K562 (cell line): Measurements from ENCODE around the gene IGSF10. TPM values are rescaled to one million over a fixed set of nuclear protein-coding genes. Genes with fewer than 3 reads are reported as not detected.
A peak's percentile ranks its signal among the peaks of the same experiment; 100 is the strongest.

Source experiments
- ATAC-seq: fragments of 200-7000 bp; cut with Tn5 transposase; 3 replicates; pipeline ENCODE4 v1.9.1; 2020; ENCODE audit warnings: moderate library complexity
- Bru-seq: library from RNA; stranded (reverse); fragments of 400-500 nt; gene quantifications from one replicate; lab custom pipeline; 2021; lab: Mats Ljungman, UMichigan
- BruChase-seq, 2 experiments: library from RNA; stranded (reverse); fragments of 400-500 nt; gene quantifications; one replicate each; lab custom pipeline; 2021; lab: Mats Ljungman, UMichigan
- BruUV-seq: library from RNA; stranded (reverse); fragments of 400-500 nt; replicated peaks from 2 replicates; lab custom pipeline; 2021; lab: Mats Ljungman, UMichigan
- CTCF ChIA-PET: fragments of 300-600 bp; formaldehyde crosslinking; extraction: SDS; loops from one replicate; lab custom pipeline; 2021; ENCODE audit warnings: low intra/inter-chr PET ratio; lab: Yijun Ruan, JAX
- POLR2A ChIA-PET: fragments of 300-600, 350-650 bp; sonication (Branson Sonifier 250); formaldehyde crosslinking; extraction: SDS; loops from one replicate; lab custom pipeline; 2021; ENCODE audit warnings: antibody characterized with exemption, inconsistent platforms; lab: Yijun Ruan, JAX
- DNase-seq, 4 experiments: peaks; one replicate each; pipeline versions ENCODE4 v3.0.0 to v3.0.0-alpha.2; 2011 to 2018; ENCODE audit warnings: low spot score in 3 of 4, mixed read lengths in 3 of 4; ENCODE audit errors: extremely low read depth in 1 of 4
- FAIRE-seq: peaks from 2 replicates; lab custom pipeline; 2011; peaks lifted over from hg19 to GRCh38; lab: Jason Lieb, UNC
- H2AFZ ChIP-seq: 2 replicates; pipeline ENCODE4 v1.6.0; 2011; ENCODE audit warnings: low read depth, low read length, control low read depth, inconsistent platforms
- H3K27ac ChIP-seq: fragments of 200-600 bp; 3 replicates; pipeline ENCODE4 v1.8.0; 2011; ENCODE audit warnings: low read depth, mild to moderate bottlenecking, control low read depth, inconsistent platforms, low read length, moderate library complexity, mixed read lengths; ENCODE audit errors: extremely low read depth
- H3K27me3 ChIP-seq, 2 experiments: fragments of 300-600 bp in 1 of 2; 2 replicates in 1 of 2; 3 replicates in 1 of 2; pipeline versions ENCODE4 v1.6.0 to v1.8.0; 2011; ENCODE audit warnings: inconsistent platforms in 2 of 2, low read length in 2 of 2, mild to moderate bottlenecking in 1 of 2, mixed read lengths in 1 of 2, moderate library complexity in 1 of 2; ENCODE audit not compliant: control insufficient read depth in 2 of 2, insufficient read depth in 2 of 2
- H3K36me3 ChIP-seq: fragments of 300-600 bp; 3 replicates; pipeline ENCODE4 v1.8.0; 2011; ENCODE audit warnings: mild to moderate bottlenecking, low read length, inconsistent platforms; ENCODE audit not compliant: control insufficient read depth, insufficient read depth
- H3K4me1 ChIP-seq, 2 experiments: fragments of 200-600 bp in 1 of 2; replicated peaks in 1 of 2; 2 replicates in 1 of 2; 3 replicates in 1 of 2; pipeline versions ENCODE4 v1.5.1 to v1.8.0; 2011; ENCODE audit warnings: inconsistent platforms in 2 of 2, low read length in 2 of 2, mild to moderate bottlenecking in 1 of 2, mixed read lengths in 1 of 2, moderate library complexity in 1 of 2; ENCODE audit not compliant: control insufficient read depth in 2 of 2, insufficient read depth in 2 of 2
- H3K4me2 ChIP-seq: 2 replicates; pipeline ENCODE4 v1.6.1; 2011; ENCODE audit warnings: low read length, control low read depth, inconsistent platforms, mixed read lengths; ENCODE audit not compliant: insufficient read depth
- H3K4me3 ChIP-seq: fragments of 200-600 bp; sonication (generic), shearing (Covaris generic); 2 replicates; pipeline ENCODE4 v1.5.1; 2016; ENCODE audit warnings: control low read depth, inconsistent platforms
- H3K79me2 ChIP-seq: fragments of 200-600 bp; 3 replicates; pipeline ENCODE4 v1.8.0; 2011; ENCODE audit warnings: low read length, inconsistent platforms; ENCODE audit not compliant: control insufficient read depth, insufficient read depth
- H3K9ac ChIP-seq, 2 experiments: 2 replicates each; pipeline versions ENCODE4 v1.6.0 to v1.6.1; 2011; ENCODE audit warnings: low read depth in 2 of 2, low read length in 2 of 2, control low read depth in 1 of 2, inconsistent platforms in 1 of 2, mild to moderate bottlenecking in 1 of 2, mixed read lengths in 1 of 2; ENCODE audit not compliant: insufficient read depth in 1 of 2
- H3K9me1 ChIP-seq: one replicate; pipeline ENCODE4 v1.6.0; 2011; ENCODE audit warnings: inconsistent platforms, mild to moderate bottlenecking, low read length, moderate library complexity; ENCODE audit not compliant: control insufficient read depth, insufficient read depth
- H3K9me3 ChIP-seq: replicated peaks from 2 replicates; pipeline ENCODE4 v1.5.1; 2011; ENCODE audit warnings: low read depth, low read length, inconsistent platforms; ENCODE audit not compliant: control insufficient read depth, insufficient read depth
- H4K20me1 ChIP-seq: replicated peaks from 2 replicates; pipeline ENCODE4 v1.6.1; 2011; ENCODE audit warnings: low read length, inconsistent platforms, mixed read lengths; ENCODE audit not compliant: control insufficient read depth, insufficient read depth
- ARID3A ChIP-seq: IDR thresholded peaks from 2 replicates; pipeline ENCODE4 v1.6.1; 2012; ENCODE audit warnings: low read depth, low read length, improper control_type of control experiment, borderline replicate concordance
- HMG20A ChIP-seq: fragments of 450-650 bp; formaldehyde crosslinking; conservative IDR thresholded peaks from 2 replicates; pipeline ENCODE4 v1.4.0; 2020; ENCODE audit warnings: mild to moderate bottlenecking, mixed read lengths
- PHTF2 ChIP-seq: fragments of 250-450 bp; sonication (Bioruptor Pico); IDR thresholded peaks from 2 replicates; pipeline ENCODE4 v1.5.0; 2021; ENCODE audit warnings: mild to moderate bottlenecking
- PREB ChIP-seq: sonication (generic); formaldehyde crosslinking; IDR thresholded peaks from 2 replicates; pipeline ENCODE4 v1.8.1; 2023; ENCODE audit warnings: mild to moderate bottlenecking, missing genetic modification reagents
- RAD51 ChIP-seq: fragments of 450-650 bp; IDR thresholded peaks from 2 replicates; pipeline ENCODE4 v1.7.1; 2016; ENCODE audit warnings: low read depth, mild to moderate bottlenecking, borderline replicate concordance
- SIN3A ChIP-seq, 2 experiments: fragments of 150-350 bp in 1 of 2; IDR thresholded peaks; 2 replicates each; pipeline ENCODE4 v1.6.1; 2011 to 2016; ENCODE audit warnings: borderline replicate concordance in 2 of 2, low read depth in 2 of 2, low read length in 2 of 2, mild to moderate bottlenecking in 2 of 2, moderate library complexity in 2 of 2; ENCODE audit not compliant: control insufficient read depth in 1 of 2
- ZBTB34 ChIP-seq: fragments of 250-450 bp; sonication (Bioruptor Pico); IDR thresholded peaks from 2 replicates; pipeline ENCODE4 v1.8.0; 2021; ENCODE audit warnings: mild to moderate bottlenecking, moderate library complexity
- ZC3H4 ChIP-seq: sonication (generic); formaldehyde crosslinking; IDR thresholded peaks from 2 replicates; pipeline ENCODE4 v1.9.0; 2021; ENCODE audit warnings: missing genetic modification reagents, borderline replicate concordance
- ZNF146 ChIP-seq: IDR thresholded peaks from one replicate; pipeline ENCODE4 v1.6.1; 2018; ENCODE audit warnings: missing compliant biosample characterization; ENCODE audit not compliant: unreplicated experiment
- ZNF668 ChIP-seq: fragments of 250-450 bp; sonication (Bioruptor Pico); IDR thresholded peaks from 2 replicates; pipeline ENCODE4 v1.8.0; 2022; ENCODE audit warnings: mild to moderate bottlenecking, inconsistent platforms
- WGBS: fragments of 100-300 bp; shearing (Covaris generic); methylation state at CpG from one replicate; pipeline ENCODE4 v1.1.6; 2016; ENCODE audit warnings: low coverage, mixed read lengths; ENCODE audit not compliant: insufficient coverage; ENCODE audit errors: missing lambda C conversion rate; 5-methylcytosine and 5-hydroxymethylcytosine counted together
- in situ Hi-C: fragments of 300-500 bp; cut with MboI; formaldehyde crosslinking; loops from 4 replicates; pipeline ENCODE4 v1.15.0; 2018; ENCODE audit warnings: inconsistent platforms, mixed read lengths
- intact Hi-C: fragments of 100-400 bp; cut with micrococcal nuclease; formaldehyde crosslinking; loops from 2 replicates; pipeline ENCODE4 v1.14.2; 2022
- long read RNA-seq, 3 experiments: library from polyadenylated mRNA in 2 of 3; library from RNA in 1 of 3; unstranded in 2 of 3; stranded (forward) in 1 of 3; transcript quantifications; one replicate each; pipeline ENCODE4 v2.0.0, GENCODE V29; 2019 to 2022
- polyA minus RNA-seq, 3 experiments: library from RNA; depleted of rRNA, polyadenylated mRNA; stranded (reverse); fragments of >200 nt; gene quantifications; 2 replicates each; pipeline ENCODE4 v1.2.3, GENCODE V29; 2011
- polyA plus RNA-seq, 8 experiments: library from polyadenylated mRNA; depleted of rRNA in 4 of 8; stranded (reverse) in 5 of 8; unstranded in 3 of 8; fragments of >200 nt; fragmentation: Nextera tagmentation in 2 of 8; fragmentation: Illumina TruSeq in 1 of 8; extraction: Ambion mirVana in 2 of 8; extraction: Trizol in 1 of 8; gene quantifications; 2 replicates each; pipeline versions ENCODE4 v1.2.1 to v1.2.3, GENCODE V29; 2011 to 2014; ENCODE audit warnings: inconsistent platforms in 1 of 8, missing spikeins in 1 of 8
- total RNA-seq, 7 experiments: library from RNA; depleted of rRNA in 6 of 7; stranded (reverse); fragments of >200 nt in 6 of 7; fragmentation: Illumina TruSeq in 2 of 7; extraction: Trizol in 2 of 7; gene quantifications; 2 replicates each; pipeline versions ENCODE4 v1.2.1 to v1.2.3, GENCODE V29; 2011 to 2021; ENCODE audit warnings: low replicate concordance in 1 of 7

The IGSF10 gene
- total RNA-seq (2011; cell fraction: chromatin; rRNA removed; ENCODE audit: low replicate concordance), result 1.4 and 4.1 TPM in 2 replicates
- total RNA-seq (2011; cell fraction: nucleolus; rRNA removed), result 1.5 and 1.7 TPM in 2 replicates
- total RNA-seq (2011; cell fraction: nucleoplasm; rRNA removed), result 2.6 and 3.1 TPM in 2 replicates
- total RNA-seq (2014; rRNA removed) (0.27 and 0.37 TPM in 2 replicates), total RNA-seq (2014; rRNA removed; fragmentation: Illumina TruSeq; extraction: Trizol) (0.40 and 0.73 TPM in 2 replicates), total RNA-seq (2015; rRNA removed; fragmentation: Illumina TruSeq; extraction: Trizol) (0.36 and 0.41 TPM in 2 replicates), total RNA-seq (2021) (0.33 and 0.63 TPM in 2 replicates), polyA plus RNA-seq (2011; rRNA removed) (1.2 and 2.1 TPM in 2 replicates), polyA plus RNA-seq (2014; fragmentation: Illumina TruSeq; extraction: Trizol) (0.47 and 0.62 TPM in 2 replicates), polyA plus RNA-seq (2014; fragmentation: Nextera tagmentation; extraction: Ambion mirVana) (under 1 TPM; 0.11 to 0.42 TPM), polyA plus RNA-seq (2014; rRNA removed) (0.34 and 0.73 TPM in 2 replicates), polyA minus RNA-seq (2011; rRNA and poly(A)+ RNA removed) (1.4 and 3.3 TPM in 2 replicates), Bru-seq, nascent RNA (percentile 30 among the genes with signal in this experiment), BruChase-seq, experiment 1, labeled RNA remaining after a 2-hour chase (percentile 40 among the genes with signal in this experiment), BruChase-seq, experiment 2, labeled RNA remaining after a 6-hour chase (percentile 43 among the genes with signal in this experiment)
- polyA plus RNA-seq (2011; cell fraction: cytosol; rRNA removed), result 0.30 and 1.2 TPM in 2 replicates
- polyA plus RNA-seq (2011; cell fraction: nucleus; rRNA removed), result 2.8 and 8.3 TPM in 2 replicates
- 0.31 and 0.47 TPM in 2 replicates for polyA plus RNA-seq (2012)
- polyA minus RNA-seq (2011; cell fraction: cytosol; rRNA and poly(A)+ RNA removed), result 0.48 and 1.8 TPM in 2 replicates
- polyA minus RNA-seq (2011; cell fraction: nucleus; rRNA and poly(A)+ RNA removed), result 1.1 and 4.2 TPM in 2 replicates
- long read RNA-seq, experiment 1, partial matches to known transcripts, result 0 of 2 reads
- long read RNA-seq, experiment 1, other reads (novel, unspliced or antisense), result 2 of 2 reads
- long read RNA-seq, experiment 2, result 0 reads
- long read RNA-seq, experiment 3, result 0 reads

- in situ Hi-C loops, result no loop called here
- 7% methylated on average over 36 of the region's 40 CpGs for WGBS
- DNase-seq (peak in 2 of 4 experiments; percentile 11 to 16), FAIRE-seq (no peak), ATAC-seq (peak; percentile 44)
- intact Hi-C loops, result no loop called here
- peak within 1 kb of the TSS; percentile 24 for H3K4me3 ChIP-seq
- TF ChIP-seq ZBTB34 (CRISPR knock-in tag), result no peak
- no peak for TF ChIP-seq ARID3A
- TF ChIP-seq RAD51, result no peak
- TF ChIP-seq HMG20A (CRISPR knock-in tag), result no peak
- TF ChIP-seq PHTF2 (CRISPR knock-in tag), result no peak
- TF ChIP-seq ZNF146 (CRISPR knock-in tag), result no peak
- no peak for TF ChIP-seq PREB (CRISPR knock-in tag)
- TF ChIP-seq ZC3H4, result no peak
- no peak for TF ChIP-seq ZNF668 (CRISPR knock-in tag)
- no peak for TF ChIP-seq SIN3A (IDR thresholded peaks at IDR 0.05; ENCODE audit: borderline replicate concordance in 2 of 2, control insufficient read depth in 1 of 2, low read depth in 2 of 2, low read length in 2 of 2)
- H3K36me3 ChIP-seq, result no peaks in the 10 kb centered on the region
- ChIA-PET POLR2A (interaction anchor here (0.6 to 1.1 kb wide), 2 partner anchors 15 to 37 kb away, joined by 3 read pairs; no protein-coding TSS in a partner anchor), CTCF (no interaction called here)
- peak within 1 kb of the TSS; percentile 40 for H2AFZ ChIP-seq
- H3K27me3 ChIP-seq, result peaks cover 13 to 21% of the 10 kb centered on the region in 2 experiments; a peak in 4 of 5 replicates
- no peaks in the 10 kb centered on the region for H3K79me2 ChIP-seq
- H4K20me1 ChIP-seq, result no peaks in the 10 kb centered on the region
- H3K9me1 ChIP-seq, result no peaks in the 10 kb centered on the region
- H3K4me1 ChIP-seq, result peaks cover 0 to 4% of the 10 kb centered on the region in 2 experiments; a peak in 2 of 5 replicates
- peak within 1 kb of the TSS; percentile 35; the same call in 1 of the 2 replicates for H3K4me2 ChIP-seq
- no peak within 1 kb of the TSS for H3K27ac ChIP-seq
- peak within 1 kb of the TSS in 1 of 2 experiments; percentile 78; a peak in 2 of 4 replicates for H3K9ac ChIP-seq
- BruUV-seq, result no TSS peak
- no peaks in the 10 kb centered on the region for H3K9me3 ChIP-seq
Measured at GRCh38 chr3:151460774-151461450, at the start of gene IGSF10. TSS of gene IGSF10 (minus strand) at chr3:151461061. CDS start at chr3:151458709, 2,352 bp downstream.
